IMR-90 (cell line): ENCODE measurements around the gene CCDC69. TPM values are rescaled to one million over a fixed set of nuclear protein-coding genes. Genes with fewer than 3 reads are reported as not detected.

ENCODE experiments used
- ATAC-seq: fragments of 200-7000 bp; cut with Tn5 transposase; 2 replicates; pipeline ENCODE4 v1.9.1; 2020; ENCODE audit warnings: low read depth, mild to moderate bottlenecking, moderate library complexity
- BruUV-seq: library from RNA; stranded (reverse); fragments of 400-500 nt; replicated peaks from 2 replicates; lab custom pipeline; 2021; lab: Mats Ljungman, UMichigan
- CTCF ChIA-PET: fragments of 300-600 bp; formaldehyde crosslinking; extraction: SDS; loops from one replicate; lab custom pipeline; 2021; ENCODE audit warnings: antibody characterized with exemption; lab: Yijun Ruan, JAX
- POLR2A ChIA-PET: fragments of 300-600 bp; sonication (Branson Sonifier 250); formaldehyde crosslinking; loops from one replicate; lab custom pipeline; 2022; ENCODE audit warnings: antibody characterized with exemption; ENCODE audit not compliant: unreplicated experiment; lab: Charles Lee
- DNase-seq: peaks from one replicate; pipeline ENCODE4 v3.0.0; 2013
- H2AFZ ChIP-seq: replicated peaks from 2 replicates; pipeline ENCODE3; 2013; ENCODE audit warnings: low read length, mild to moderate bottlenecking; ENCODE audit not compliant: poor library complexity
- H2AK5ac ChIP-seq: 2 replicates; pipeline ENCODE4 v1.6.1; 2013; ENCODE audit warnings: low read depth, low read length, inconsistent platforms
- H2AK9ac ChIP-seq: replicated peaks from 2 replicates; pipeline ENCODE3; 2013; ENCODE audit warnings: mild to moderate bottlenecking, low read depth, low read length, moderate library complexity; ENCODE audit not compliant: poor library complexity
- H2BK120ac ChIP-seq: 2 replicates; pipeline ENCODE4 v1.6.1; 2013; ENCODE audit warnings: low read depth, low read length, inconsistent platforms
- H2BK15ac ChIP-seq: 3 replicates; pipeline ENCODE4 v1.6.1; 2013; ENCODE audit warnings: low read depth, low read length, inconsistent platforms
- H2BK20ac ChIP-seq: 2 replicates; pipeline ENCODE4 v1.6.1; 2013; ENCODE audit warnings: low read depth, mild to moderate bottlenecking, inconsistent platforms, low read length, moderate library complexity
- H2BK5ac ChIP-seq: 2 replicates; pipeline ENCODE4 v1.6.1; 2013; ENCODE audit warnings: mild to moderate bottlenecking, low read depth, low read length, inconsistent platforms; ENCODE audit not compliant: poor library complexity, severe bottlenecking
- H3K14ac ChIP-seq: replicated peaks from 2 replicates; pipeline ENCODE4 v1.6.1; 2013; ENCODE audit warnings: low read depth, low read length, inconsistent platforms
- H3K18ac ChIP-seq: 2 replicates; pipeline ENCODE4 v1.6.1; 2013; ENCODE audit warnings: low read depth, low read length, control low read depth
- H3K23ac ChIP-seq: 2 replicates; pipeline ENCODE4 v1.6.1; 2013; ENCODE audit warnings: low read depth, low read length, inconsistent platforms
- H3K27ac ChIP-seq: 2 replicates; pipeline ENCODE4 v1.5.1; 2013; ENCODE audit warnings: mild to moderate bottlenecking, control low read depth, low read length; ENCODE audit not compliant: insufficient read depth
- H3K27me3 ChIP-seq: 2 replicates; pipeline ENCODE4 v1.6.1; 2013; ENCODE audit warnings: low read length; ENCODE audit not compliant: control insufficient read depth, insufficient read depth
- H3K36me3 ChIP-seq: 2 replicates; pipeline ENCODE4 v1.6.1; 2013; ENCODE audit warnings: low read length, mixed read lengths; ENCODE audit not compliant: control insufficient read depth, insufficient read depth
- H3K4ac ChIP-seq: 2 replicates; pipeline ENCODE4 v1.6.1; 2013; ENCODE audit warnings: low read depth, low read length, inconsistent platforms
- H3K4me1 ChIP-seq: 2 replicates; pipeline ENCODE4 v1.6.1; 2013; ENCODE audit warnings: low read length, mixed read lengths; ENCODE audit not compliant: control insufficient read depth, insufficient read depth
- H3K4me2 ChIP-seq: 2 replicates; pipeline ENCODE4 v1.6.1; 2013; ENCODE audit warnings: low read depth, mild to moderate bottlenecking, control low read depth, low read length, moderate library complexity
- H3K4me3 ChIP-seq: 2 replicates; pipeline ENCODE4 v1.5.1; 2013; ENCODE audit warnings: low read depth, mild to moderate bottlenecking, control low read depth, low read length, moderate library complexity; ENCODE audit not compliant: insufficient read depth
- H3K56ac ChIP-seq: 2 replicates; pipeline ENCODE4 v1.6.1; 2013; ENCODE audit warnings: low read length, inconsistent platforms; ENCODE audit not compliant: insufficient read depth; ENCODE audit errors: extremely low read depth
- H3K79me1 ChIP-seq, 2 experiments: 2 replicates each; pipeline ENCODE4 v1.6.1; 2013; ENCODE audit warnings: low read length in 2 of 2, inconsistent platforms in 1 of 2, low read depth in 1 of 2
- H3K9ac ChIP-seq: 2 replicates; pipeline ENCODE4 v1.6.1; 2013; ENCODE audit warnings: low read depth, low read length, control low read depth
- H3K9me1 ChIP-seq: 2 replicates; pipeline ENCODE4 v1.6.1; 2013; ENCODE audit warnings: low read length, inconsistent platforms; ENCODE audit not compliant: insufficient read depth
- H3K9me3 ChIP-seq: 2 replicates; pipeline ENCODE4 v1.6.1; 2013; ENCODE audit warnings: low read length; ENCODE audit not compliant: control insufficient read depth, insufficient read depth
- H4K20me1 ChIP-seq: 2 replicates; pipeline ENCODE4 v1.6.1; 2013; ENCODE audit warnings: low read length, inconsistent platforms; ENCODE audit not compliant: insufficient read depth
- H4K5ac ChIP-seq: 2 replicates; pipeline ENCODE4 v1.6.1; 2013; ENCODE audit warnings: mild to moderate bottlenecking, low read depth, low read length, control low read depth
- H4K8ac ChIP-seq, 2 experiments: 2 replicates each; pipeline ENCODE4 v1.6.1; 2013; ENCODE audit warnings: low read depth in 2 of 2, low read length in 2 of 2, control low read depth in 1 of 2, inconsistent platforms in 1 of 2
- H4K91ac ChIP-seq: 2 replicates; pipeline ENCODE4 v1.6.1; 2013; ENCODE audit warnings: low read depth, low read length, inconsistent platforms; ENCODE audit not compliant: insufficient read depth
- CHD1 ChIP-seq: IDR thresholded peaks from 2 replicates; pipeline ENCODE4 v1.6.1; 2012; ENCODE audit warnings: low read depth, low read length, improper control_type of control experiment
- WGBS, 2 experiments: methylation state at CpG; one replicate each; pipeline versions ENCODE4 v1.1.5 to v1.1.7; 2013; ENCODE audit warnings: missing lambda C conversion rate in 2 of 2; ENCODE audit not compliant: insufficient read length in 1 of 2; ENCODE audit errors: extremely low coverage in 2 of 2; 5-methylcytosine and 5-hydroxymethylcytosine counted together
- dilution Hi-C: fragments of 300-500 bp; cut with HindIII; formaldehyde crosslinking; loops from one replicate; pipeline ENCODE4 v1.14.3; 2018; ENCODE audit warnings: low sequenced_read_pairs; ENCODE audit not compliant: unreplicated experiment
- in situ Hi-C: fragments of 300-500 bp; cut with MboI; formaldehyde crosslinking; loops from 3 replicates; pipeline ENCODE4 v1.14.3; 2019; ENCODE audit warnings: low sequenced_read_pairs, inconsistent platforms, mixed read lengths
- intact Hi-C: fragments of 100-400 bp; cut with micrococcal nuclease; formaldehyde crosslinking; loops from 2 replicates; pipeline ENCODE4 v1.10.0; 2022
- polyA plus RNA-seq, 3 experiments: library from polyadenylated mRNA; depleted of rRNA; stranded (reverse); fragments of >200 nt; gene quantifications; 2 replicates each; pipeline ENCODE4 v1.2.3, GENCODE V29; 2012; ENCODE audit warnings: low replicate concordance in 1 of 3
- total RNA-seq: library from RNA; depleted of rRNA; stranded (reverse); fragments of >200 nt; gene quantifications from 2 replicates; pipeline ENCODE4 v1.2.3, GENCODE V29; 2012

CCDC69 gene
- total and polyA plus RNA-seq, 2 of the 4 experiments (the other 2 are of a cell fraction), result 0.36 to 0.48 TPM

DNA sequence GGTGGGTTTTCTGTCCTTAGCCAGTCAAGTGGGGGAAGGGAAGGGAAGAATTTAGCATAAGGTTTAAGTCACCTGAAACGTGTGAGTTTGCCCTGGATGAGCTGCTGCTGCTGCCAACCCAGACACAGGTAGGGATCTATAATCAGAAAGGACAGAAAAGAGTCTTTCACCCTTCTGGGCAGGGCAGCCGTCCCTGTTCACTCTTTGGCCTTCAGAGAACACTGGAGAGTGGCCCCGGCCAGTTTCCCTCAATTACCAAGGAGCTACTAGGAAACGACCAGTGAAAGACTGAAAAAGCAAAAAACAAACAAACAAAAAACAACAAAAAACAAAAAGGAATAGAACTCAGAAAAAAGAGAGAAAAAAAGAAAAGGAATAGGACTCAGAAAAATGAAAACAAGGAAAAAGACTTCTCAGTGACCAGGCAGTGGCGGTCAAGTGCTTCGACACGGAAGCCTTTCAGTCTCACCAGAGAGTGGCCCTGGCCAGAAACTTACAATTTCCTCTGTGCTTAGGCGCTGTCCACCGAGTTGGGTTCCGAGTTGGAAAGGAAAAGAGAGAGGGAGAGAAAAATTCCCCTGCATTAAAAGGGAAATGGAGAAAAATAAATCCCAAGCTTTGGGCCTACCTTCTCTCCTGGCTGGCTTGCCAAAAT, 26.6 kb upstream of the CCDC69 start:
- Histone ChIP-seq H3K79me1 (peaks cover 0 to 5% of the 10 kb centered on the region in 2 experiments; a peak in 2 of 4 replicates), H3K27me3 (peaks cover 20% of the 10 kb centered on the region), H3K4me3 (no peak overlapping the region), H2AFZ (no peak overlapping the region), H3K14ac (no peak overlapping the region), H3K23ac (no peak overlapping the region), H2AK9ac (no peak overlapping the region), H2AK5ac (no peak overlapping the region), H4K91ac (no peak overlapping the region), H3K4me2 (no peak overlapping the region), H2BK5ac (no peak overlapping the region), H3K9me1 (peaks cover 3% of the 10 kb centered on the region; the same call in 1 of the 2 replicates), H3K4ac (no peak overlapping the region), H4K20me1 (no peaks in the 10 kb centered on the region), H3K56ac (no peak overlapping the region), H3K9me3 (no peaks in the 10 kb centered on the region), H4K5ac (no peak overlapping the region), H3K9ac (no peak overlapping the region), H3K4me1 (no peaks in the 10 kb centered on the region), H4K8ac (no peak overlapping the region), H3K18ac (no peak overlapping the region), H3K27ac (no peak overlapping the region), H2BK120ac (no peak overlapping the region), H2BK15ac (no peak overlapping the region), H3K36me3 (no peaks in the 10 kb centered on the region), H2BK20ac (no peak overlapping the region)
- CTCF ChIA-PET, result no interaction called here
- in situ Hi-C loops (no loop called here), intact Hi-C loops (loop anchor here (5.0 kb wide), 1 partner anchor 448 kb away; no protein-coding TSS in a partner anchor), dilution Hi-C loops (no loop called here)
- WGBS, 2 experiments, result 51% methylated on average over 2 of the region's 10 CpGs; no CpG with 5 or more reads in 1 of the 2 experiments
- no TSS peak for BruUV-seq
- ATAC-seq (no peak), DNase-seq (no peak)
- no peak for TF ChIP-seq CHD1
- POLR2A ChIA-PET, result no interaction called here
